ENCODE data around the gene GAGE12C.
"Not testable (repeated sequence)": the region's sequence is repeated elsewhere in the genome, so short reads cannot be mapped to it uniquely, and the experiment has no call there.

DNA sequence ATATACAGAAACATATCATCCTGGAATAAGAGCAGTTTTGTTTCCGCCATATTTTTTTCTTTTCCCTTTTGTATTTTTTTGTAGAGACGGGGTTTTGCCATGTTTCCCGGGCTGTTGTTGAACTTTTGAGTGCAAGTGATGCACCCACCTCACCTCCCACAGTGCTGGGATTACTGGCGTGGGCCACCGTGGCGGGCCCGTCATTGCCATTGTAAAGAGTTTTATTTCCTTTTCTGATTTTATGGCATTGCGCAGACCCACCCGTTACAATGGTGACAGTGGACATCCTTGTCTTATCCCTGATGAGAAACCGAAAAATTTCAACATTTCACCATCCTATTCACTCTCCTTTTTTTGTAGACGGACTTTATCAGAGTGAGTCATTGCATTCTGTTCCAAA, 36.8 kb downstream of the GAGE12C start:
- TF ChIP-seq, protein P1, sequence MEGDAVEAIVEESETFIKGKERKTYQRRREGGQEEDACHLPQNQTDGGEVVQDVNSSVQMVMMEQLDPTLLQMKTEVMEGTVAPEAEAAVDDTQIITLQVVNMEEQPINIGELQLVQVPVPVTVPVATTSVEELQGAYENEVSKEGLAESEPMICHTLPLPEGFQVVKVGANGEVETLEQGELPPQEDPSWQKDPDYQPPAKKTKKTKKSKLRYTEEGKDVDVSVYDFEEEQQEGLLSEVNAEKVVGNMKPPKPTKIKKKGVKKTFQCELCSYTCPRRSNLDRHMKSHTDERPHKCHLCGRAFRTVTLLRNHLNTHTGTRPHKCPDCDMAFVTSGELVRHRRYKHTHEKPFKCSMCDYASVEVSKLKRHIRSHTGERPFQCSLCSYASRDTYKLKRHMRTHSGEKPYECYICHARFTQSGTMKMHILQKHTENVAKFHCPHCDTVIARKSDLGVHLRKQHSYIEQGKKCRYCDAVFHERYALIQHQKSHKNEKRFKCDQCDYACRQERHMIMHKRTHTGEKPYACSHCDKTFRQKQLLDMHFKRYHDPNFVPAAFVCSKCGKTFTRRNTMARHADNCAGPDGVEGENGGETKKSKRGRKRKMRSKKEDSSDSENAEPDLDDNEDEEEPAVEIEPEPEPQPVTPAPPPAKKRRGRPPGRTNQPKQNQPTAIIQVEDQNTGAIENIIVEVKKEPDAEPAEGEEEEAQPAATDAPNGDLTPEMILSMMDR (IDR thresholded peaks at IDR 0.05), result not testable (repeated sequence)
- TF ChIP-seq POLR2A (IDR thresholded peaks at IDR 0.05), result not testable (repeated sequence)

Measured in Peyer's patch (tissue), 4 donors.